Naive thymus-derived CD8-positive, alpha-beta T cell (primary cell): ENCODE results near the gene HPS5. TPM values are rescaled to one million over a fixed set of nuclear protein-coding genes. Genes with fewer than 3 reads are reported as not detected.
A peak's percentile ranks its signal among the peaks of the same experiment; 100 is the strongest.

Experiments used
- ATAC-seq, 2 donors: fragments of 150-1000 bp; cut with Tn5 transposase in 1 of 2; sonication (Bioruptor Pico), chemical (Tn5 transposase) in 1 of 2; 1 replicate in 1 of 2; 2 replicates in 1 of 2; pipeline ENCODE4 v1.10.0; 2021; ENCODE audit warnings: mild to moderate bottlenecking in 2 of 2, moderate library complexity in 2 of 2
- POLR2A ChIA-PET: fragments of 350-600 bp; sonication (Branson Sonifier 250); formaldehyde crosslinking; loops from one replicate; lab custom pipeline; 2021; ENCODE audit warnings: antibody characterized with exemption; lab: Charles Lee
- DNase-seq, 10 donors: peaks; one replicate each; pipeline versions ENCODE4 v3.0.0 to v3.0.0-alpha.2; 2020 to 2022
- H3K27ac Mint-ChIP-seq, 10 donors: one replicate each; pipeline ENCODE4 v1.8.0; 2020 to 2022; ENCODE audit warnings: mild to moderate bottlenecking in 10 of 10, mixed read lengths in 10 of 10, moderate library complexity in 4 of 10, inconsistent platforms in 1 of 10
- H3K27me3 Mint-ChIP-seq, 5 donors: one replicate each; pipeline ENCODE4 v1.8.0; 2021 to 2022; ENCODE audit warnings: mixed read lengths in 5 of 5
- H3K36me3 Mint-ChIP-seq, 3 donors: one replicate each; pipeline ENCODE4 v1.8.0; 2020 to 2022; ENCODE audit warnings: mixed read lengths in 3 of 3, mild to moderate bottlenecking in 2 of 3, inconsistent platforms in 1 of 3
- H3K4me1 Mint-ChIP-seq, 4 donors: one replicate each; pipeline ENCODE4 v1.8.0; 2021 to 2022; ENCODE audit warnings: mixed read lengths in 4 of 4
- H3K4me3 Mint-ChIP-seq, 10 donors: one replicate each; pipeline ENCODE4 v1.8.0; 2020 to 2022; ENCODE audit warnings: mild to moderate bottlenecking in 10 of 10, mixed read lengths in 10 of 10, moderate library complexity in 6 of 10, inconsistent platforms in 1 of 10
- H3K9me3 Mint-ChIP-seq, 9 donors: one replicate each; pipeline ENCODE4 v1.8.0; 2020 to 2022; ENCODE audit warnings: mixed read lengths in 9 of 9, mild to moderate bottlenecking in 3 of 9, inconsistent platforms in 1 of 9, moderate library complexity in 1 of 9
- polyA plus RNA-seq, 3 donors: library from polyadenylated mRNA; unstranded; fragments of 300-500 nt; fragmentation: Illumina TruSeq; gene quantifications; one replicate each; pipeline ENCODE4 v1.2.3, GENCODE V29; 2021
- total RNA-seq, 8 experiments: library from RNA in 2 of 8; stranded (reverse) in 2 of 8; gene quantifications; one replicate each; pipeline ENCODE4 v1.2.3 and lab custom pipeline; 2021 to 2026

Gene HPS5, protein sequence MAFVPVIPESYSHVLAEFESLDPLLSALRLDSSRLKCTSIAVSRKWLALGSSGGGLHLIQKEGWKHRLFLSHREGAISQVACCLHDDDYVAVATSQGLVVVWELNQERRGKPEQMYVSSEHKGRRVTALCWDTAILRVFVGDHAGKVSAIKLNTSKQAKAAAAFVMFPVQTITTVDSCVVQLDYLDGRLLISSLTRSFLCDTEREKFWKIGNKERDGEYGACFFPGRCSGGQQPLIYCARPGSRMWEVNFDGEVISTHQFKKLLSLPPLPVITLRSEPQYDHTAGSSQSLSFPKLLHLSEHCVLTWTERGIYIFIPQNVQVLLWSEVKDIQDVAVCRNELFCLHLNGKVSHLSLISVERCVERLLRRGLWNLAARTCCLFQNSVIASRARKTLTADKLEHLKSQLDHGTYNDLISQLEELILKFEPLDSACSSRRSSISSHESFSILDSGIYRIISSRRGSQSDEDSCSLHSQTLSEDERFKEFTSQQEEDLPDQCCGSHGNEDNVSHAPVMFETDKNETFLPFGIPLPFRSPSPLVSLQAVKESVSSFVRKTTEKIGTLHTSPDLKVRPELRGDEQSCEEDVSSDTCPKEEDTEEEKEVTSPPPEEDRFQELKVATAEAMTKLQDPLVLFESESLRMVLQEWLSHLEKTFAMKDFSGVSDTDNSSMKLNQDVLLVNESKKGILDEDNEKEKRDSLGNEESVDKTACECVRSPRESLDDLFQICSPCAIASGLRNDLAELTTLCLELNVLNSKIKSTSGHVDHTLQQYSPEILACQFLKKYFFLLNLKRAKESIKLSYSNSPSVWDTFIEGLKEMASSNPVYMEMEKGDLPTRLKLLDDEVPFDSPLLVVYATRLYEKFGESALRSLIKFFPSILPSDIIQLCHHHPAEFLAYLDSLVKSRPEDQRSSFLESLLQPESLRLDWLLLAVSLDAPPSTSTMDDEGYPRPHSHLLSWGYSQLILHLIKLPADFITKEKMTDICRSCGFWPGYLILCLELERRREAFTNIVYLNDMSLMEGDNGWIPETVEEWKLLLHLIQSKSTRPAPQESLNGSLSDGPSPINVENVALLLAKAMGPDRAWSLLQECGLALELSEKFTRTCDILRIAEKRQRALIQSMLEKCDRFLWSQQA
- total RNA-seq: 10 to 100 TPM; 20.0 to 20.3 TPM
- polyA plus RNA-seq: 10 to 100 TPM; 11.6 to 12.2 (median 11.7) TPM
- total RNA-seq (lab: John Stamatoyannopoulos, UW): 38.9 to 57.9 (median 46.9) reads per million in 6 experiments

- Mint-ChIP-seq H3K27me3 (no peaks in the 10 kb centered on the region), H3K4me3 (peak within 1 kb of the TSS; percentile 93 to 100 (median 99)), H3K27ac (peak within 1 kb of the TSS; percentile 98 to 100 (median 100)), H3K36me3 (peaks cover 0 to 32% (median 5%) of the 10 kb centered on the region in 3 donors), H3K4me1 (peaks cover 37 to 85% (median 79%) of the 10 kb centered on the region in 4 donors), H3K9me3 (no peaks in the 10 kb centered on the region)
- DNase-seq (peak; percentile 84 to 100 (median 97)), ATAC-seq (peak; percentile 87 to 90)
- POLR2A ChIA-PET: interaction anchor here (0.6 to 4.0 kb wide), 16 partner anchors 10 to 315 kb away, joined by 3 to 88 read pairs (median 6); partner anchors contain the start of genes LDHA, SERGEF, SPTY2D1 and TSG101
Measured at GRCh38 chr11:18321969-18322711, at the start of gene HPS5, which contains the start of gene GTF2H1. HPS5 (minus strand) TSS chr11:18322140; CDS start chr11:18317858, 4,282 bp downstream. GTF2H1 (plus strand) TSS chr11:18322567; CDS start chr11:18333075, 10,508 bp downstream.

GRCh38 chr11:18371279-18371678 lies 49.3 kb upstream of the HPS5 start:
- POLR2A ChIA-PET: interaction anchor here (0.6 to 0.9 kb wide), 2 partner anchors 24 to 359 kb away, joined by 3 read pairs; partner anchors contain the start of gene SERGEF
- H3K27me3 Mint-ChIP-seq: no peaks in the 10 kb centered on the region
- no peaks in the 10 kb centered on the region for H3K9me3 Mint-ChIP-seq
- H3K27ac Mint-ChIP-seq: peak overlapping the region in 3 of 10 donors; percentile 15 to 46 (median 25)
- H3K36me3 Mint-ChIP-seq: peaks cover 0 to 13% (median 3%) of the 10 kb centered on the region in 3 donors
- DNase-seq (no peak), ATAC-seq (no peak)
- H3K4me1 Mint-ChIP-seq: peaks cover 0 to 5% (median 5%) of the 10 kb centered on the region in 4 donors
- no peak overlapping the region for H3K4me3 Mint-ChIP-seq

DNA sequence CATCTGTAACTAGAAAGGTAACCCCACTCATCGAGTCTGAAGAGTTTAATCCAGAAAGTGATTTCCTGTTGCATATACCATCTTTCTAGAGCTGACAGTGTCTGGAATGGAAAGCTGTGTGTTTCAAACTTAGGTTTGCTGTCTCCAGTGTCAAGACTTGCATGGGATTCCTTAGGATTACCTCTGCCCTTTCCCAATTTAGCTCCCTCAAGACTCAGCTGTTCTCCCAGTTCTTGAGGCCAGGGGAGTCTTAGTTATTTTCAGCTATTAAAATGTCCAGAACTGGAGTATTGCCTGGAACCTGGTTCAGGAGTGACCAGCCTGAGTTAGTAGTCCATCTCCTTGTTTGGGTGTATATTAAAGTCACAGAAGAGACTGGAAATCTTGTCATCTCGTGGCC lies 47.5 kb upstream of the HPS5 start:
- peaks cover 3 to 28% (median 7%) of the 10 kb centered on the region in 3 donors for H3K36me3 Mint-ChIP-seq
- H3K9me3 Mint-ChIP-seq: no peaks in the 10 kb centered on the region
- DNase-seq (no peak), ATAC-seq (no peak)
- no peaks in the 10 kb centered on the region for H3K27me3 Mint-ChIP-seq
- no peak overlapping the region for H3K4me3 Mint-ChIP-seq
- H3K27ac Mint-ChIP-seq: peak overlapping the region in 8 of 10 donors; percentile 24 to 66 (median 54)
- H3K4me1 Mint-ChIP-seq: peaks cover 6 to 9% (median 7%) of the 10 kb centered on the region in 4 donors
- POLR2A ChIA-PET: no interaction called here

GRCh38 chr11:18368221-18368620 lies 46.3 kb upstream of the HPS5 start:
- no peak overlapping the region for H3K4me3 Mint-ChIP-seq
- DNase-seq (no peak), ATAC-seq (no peak)
- no peaks in the 10 kb centered on the region for H3K27me3 Mint-ChIP-seq
- H3K27ac Mint-ChIP-seq: peak overlapping the region; percentile 3 to 83 (median 46)
- H3K4me1 Mint-ChIP-seq: peaks cover 6 to 9% (median 8%) of the 10 kb centered on the region in 4 donors
- no peaks in the 10 kb centered on the region for H3K9me3 Mint-ChIP-seq
- POLR2A ChIA-PET: interaction anchor here (1.1 kb wide), 1 partner anchor 27 kb away, joined by 3 read pairs; no protein-coding TSS in a partner anchor
- H3K36me3 Mint-ChIP-seq: peaks cover 3 to 39% (median 9%) of the 10 kb centered on the region in 3 donors

DNA sequence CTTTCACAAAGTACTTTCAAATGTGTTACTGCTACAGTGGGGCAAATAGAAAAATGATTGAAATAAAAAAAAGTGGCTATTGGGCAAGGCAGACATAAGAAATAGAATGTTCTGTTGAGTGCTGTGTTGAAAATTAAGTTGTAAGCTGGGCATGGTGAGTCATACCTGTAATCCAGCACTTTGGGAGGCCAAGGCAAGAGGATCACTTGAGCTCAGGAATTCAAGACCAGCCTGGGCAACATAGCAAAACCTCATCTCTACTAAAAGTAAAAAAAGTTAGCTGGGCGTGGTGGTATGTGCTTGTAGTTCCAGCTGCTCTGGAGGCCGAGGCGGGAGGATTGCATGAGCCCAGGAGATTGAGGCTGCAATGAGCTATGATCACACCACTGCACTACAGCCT lies 45.5 kb upstream of the HPS5 start:
- H3K4me1 Mint-ChIP-seq: peaks cover 6 to 9% (median 8%) of the 10 kb centered on the region in 4 donors
- peak overlapping the region in 6 of 10 donors; percentile 2 to 58 (median 28) for H3K27ac Mint-ChIP-seq
- POLR2A ChIA-PET: interaction anchor here (0.8 to 1.1 kb wide), 2 partner anchors 11 to 28 kb away, joined by 3 read pairs; no protein-coding TSS in a partner anchor
- no peak for ATAC-seq
- no peaks in the 10 kb centered on the region for H3K27me3 Mint-ChIP-seq
- no peak overlapping the region for H3K4me3 Mint-ChIP-seq
- H3K36me3 Mint-ChIP-seq: peaks cover 3 to 42% (median 9%) of the 10 kb centered on the region in 3 donors
- DNase-seq: no peak
- no peaks in the 10 kb centered on the region for H3K9me3 Mint-ChIP-seq

- H3K36me3 Mint-ChIP-seq: peaks cover 3 to 52% (median 9%) of the 10 kb centered on the region in 3 donors
Measured at GRCh38 chr11:18366286-18366685, 44.3 kb upstream of the HPS5 start.

DNA sequence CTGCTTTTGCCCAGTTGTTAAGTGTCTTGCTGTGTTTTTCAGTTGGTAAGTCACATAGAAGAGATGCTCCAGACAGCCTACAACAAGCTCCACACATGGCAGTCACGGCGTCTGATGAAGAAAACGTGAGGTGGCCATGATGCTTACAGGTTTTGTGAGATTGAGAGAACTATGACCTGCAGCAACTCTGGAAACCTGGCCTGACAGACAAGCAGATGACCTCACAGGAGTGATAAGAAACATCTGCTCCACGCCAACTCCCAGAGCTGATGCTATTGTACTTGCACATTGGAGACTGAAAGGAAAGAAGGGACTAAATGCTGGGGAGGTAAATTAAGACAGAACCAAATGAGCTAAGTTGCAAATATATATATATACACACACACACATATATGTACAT lies 43.8 kb upstream of the HPS5 start:
- Mint-ChIP-seq H3K36me3 (peaks cover 3 to 56% (median 9%) of the 10 kb centered on the region in 3 donors), H3K27me3 (no peaks in the 10 kb centered on the region), H3K27ac (peak overlapping the region in 3 of 10 donors; percentile 72 to 82 (median 79)), H3K4me1 (peaks cover 6 to 9% (median 8%) of the 10 kb centered on the region in 4 donors), H3K4me3 (no peak overlapping the region), H3K9me3 (no peaks in the 10 kb centered on the region)
- DNase-seq (no peak), ATAC-seq (no peak)
- POLR2A ChIA-PET: interaction anchor here (1.1 to 1.4 kb wide), 3 partner anchors 15 to 29 kb away, joined by 3 to 4 read pairs (median 3); no protein-coding TSS in a partner anchor

More at GRCh38 chr11:18366286-18366685, 44.3 kb upstream of the HPS5 start:
- H3K4me3 Mint-ChIP-seq: no peak overlapping the region
- POLR2A ChIA-PET: interaction anchor here (1.1 to 1.4 kb wide), 2 partner anchors 15 to 18 kb away, joined by 3 read pairs; no protein-coding TSS in a partner anchor
- ATAC-seq (no peak), DNase-seq (no peak)
- peaks cover 6 to 9% (median 8%) of the 10 kb centered on the region in 4 donors for H3K4me1 Mint-ChIP-seq
- no peaks in the 10 kb centered on the region for H3K9me3 Mint-ChIP-seq
- H3K27me3 Mint-ChIP-seq: no peaks in the 10 kb centered on the region
- H3K27ac Mint-ChIP-seq: peak overlapping the region in 3 of 10 donors; percentile 12 to 83 (median 57)

DNA sequence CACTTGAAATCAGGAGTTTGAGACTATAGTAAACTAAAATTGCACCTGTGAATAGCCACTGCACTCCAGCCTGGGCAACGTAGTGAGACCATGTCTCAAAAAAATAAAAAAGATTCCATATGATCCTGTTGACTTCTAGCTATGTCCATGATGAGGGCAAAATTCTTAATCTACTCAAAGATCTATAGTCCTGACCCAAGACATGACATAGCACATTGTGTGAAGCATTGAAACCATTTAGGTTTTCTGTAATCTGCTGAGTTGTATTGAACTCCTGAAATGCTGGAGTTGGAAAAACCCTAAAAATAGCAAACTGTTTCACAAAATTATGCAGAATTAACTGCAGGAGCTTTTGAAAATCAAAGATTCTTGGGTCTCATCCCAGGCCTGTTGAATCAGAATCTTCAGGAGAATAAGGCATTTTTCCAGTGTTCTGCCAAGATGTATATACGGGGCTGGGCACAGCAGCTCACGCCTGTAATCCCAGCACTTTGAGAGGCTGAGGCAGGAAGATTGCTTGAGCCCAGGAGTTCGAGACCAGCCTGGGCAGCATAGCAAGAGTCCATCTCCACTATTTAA lies 42.6 kb upstream of the HPS5 start:
- Mint-ChIP-seq H3K27ac (peak overlapping the region in 2 of 10 donors; percentile 29 to 55), H3K9me3 (no peaks in the 10 kb centered on the region), H3K36me3 (peaks cover 3 to 65% (median 9%) of the 10 kb centered on the region in 3 donors), H3K27me3 (no peaks in the 10 kb centered on the region), H3K4me1 (peaks cover 6 to 8% (median 6%) of the 10 kb centered on the region in 4 donors), H3K4me3 (no peak overlapping the region)
- DNase-seq: no peak
- POLR2A ChIA-PET: interaction anchor here (1.1 kb wide), 1 partner anchor 30 kb away, joined by 4 read pairs; no protein-coding TSS in a partner anchor
- no peak for ATAC-seq

GRCh38 chr11:18361154-18361553 lies 39.2 kb upstream of the HPS5 start:
- Mint-ChIP-seq H3K4me3 (no peak overlapping the region), H3K27me3 (no peaks in the 10 kb centered on the region), H3K27ac (no peak overlapping the region), H3K36me3 (peaks cover 3 to 85% (median 21%) of the 10 kb centered on the region in 3 donors), H3K9me3 (no peaks in the 10 kb centered on the region), H3K4me1 (peaks cover under 1 to 6% (median 4%) of the 10 kb centered on the region in 4 donors)
- POLR2A ChIA-PET: no interaction called here
- no peak for DNase-seq
- ATAC-seq: no peak

DNA sequence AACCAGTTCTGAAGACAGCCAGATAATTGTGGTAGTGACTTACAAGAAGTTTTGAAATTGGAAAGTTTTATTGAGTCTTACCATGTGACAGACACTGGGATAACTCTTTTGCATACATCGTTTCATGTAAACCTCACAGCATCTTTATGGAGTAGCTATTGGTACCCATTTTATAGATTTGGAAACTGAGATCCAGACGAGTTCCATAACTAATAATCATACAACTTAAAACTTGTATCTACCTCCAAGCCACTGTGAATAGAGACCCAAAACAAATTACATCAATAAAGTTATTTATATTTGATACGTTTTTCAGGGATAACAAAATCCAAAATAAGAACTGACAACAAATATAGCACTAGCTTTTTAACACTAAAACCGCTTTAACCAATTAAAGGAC lies 36.7 kb upstream of the HPS5 start:
- Mint-ChIP-seq H3K4me3 (no peak overlapping the region), H3K27ac (peak overlapping the region in 2 of 10 donors; percentile 36 to 56), H3K4me1 (peaks cover 0 to 2% (median under 1%) of the 10 kb centered on the region in 4 donors), H3K27me3 (no peaks in the 10 kb centered on the region), H3K9me3 (no peaks in the 10 kb centered on the region), H3K36me3 (peaks cover 0 to 82% (median 22%) of the 10 kb centered on the region in 3 donors)
- no peak for ATAC-seq
- POLR2A ChIA-PET: no interaction called here
- no peak for DNase-seq
